Liver (tissue), 9 donors: ENCODE results near the gene IFT122. TPM values are rescaled to one million over a fixed set of nuclear protein-coding genes. Genes with fewer than 3 reads are reported as not detected.

ENCODE experiments used
- DNase-seq: peaks from one replicate; pipeline ENCODE4 v3.0.0-alpha.2; 2017; ENCODE audit warnings: low spot score
- H3K27ac ChIP-seq, 2 donors: one replicate each; pipeline ENCODE4 v1.7.0; 2013; ENCODE audit warnings: inconsistent platforms in 2 of 2, low read length in 2 of 2, control low read depth in 1 of 2, low read depth in 1 of 2, mild to moderate bottlenecking in 1 of 2
- H3K27me3 ChIP-seq, 4 donors: one replicate each; pipeline versions ENCODE4 v1.6.1 to v1.7.0; 2013; ENCODE audit warnings: low read length in 3 of 4, inconsistent platforms in 1 of 4, mild to moderate bottlenecking in 1 of 4, moderate library complexity in 1 of 4; ENCODE audit not compliant: control insufficient read depth in 4 of 4, insufficient read depth in 4 of 4
- H3K36me3 ChIP-seq, 4 donors: one replicate each; pipeline versions ENCODE4 v1.6.1 to v1.7.0; 2013; ENCODE audit warnings: low read length in 3 of 4, mild to moderate bottlenecking in 3 of 4, low read depth in 1 of 4, moderate library complexity in 1 of 4; ENCODE audit not compliant: control insufficient read depth in 4 of 4, insufficient read depth in 3 of 4
- H3K4me1 ChIP-seq, 4 donors: one replicate each; pipeline versions ENCODE4 v1.6.1 to v1.7.0; 2013; ENCODE audit warnings: low read length in 3 of 4, mild to moderate bottlenecking in 3 of 4, moderate library complexity in 1 of 4; ENCODE audit not compliant: control insufficient read depth in 4 of 4, insufficient read depth in 4 of 4
- H3K4me3 ChIP-seq, 3 donors: one replicate each; pipeline versions ENCODE4 v1.6.1 to v1.7.0; 2013; ENCODE audit warnings: low read length in 3 of 3, control low read depth in 1 of 3, low read depth in 1 of 3, mild to moderate bottlenecking in 1 of 3
- H3K9ac ChIP-seq, 2 donors: one replicate each; pipeline ENCODE4 v1.7.0; 2013; ENCODE audit warnings: low read length in 2 of 2, mild to moderate bottlenecking in 2 of 2, moderate library complexity in 2 of 2, control low read depth in 1 of 2, low read depth in 1 of 2
- H3K9me3 ChIP-seq, 4 donors: one replicate each; pipeline versions ENCODE4 v1.6.1 to v1.7.0; 2013; ENCODE audit warnings: low read length in 3 of 4; ENCODE audit not compliant: control insufficient read depth in 4 of 4
- ATF3 ChIP-seq: IDR thresholded peaks from 2 replicates; pipeline ENCODE4 v1.6.1; 2016; ENCODE audit warnings: antibody characterized with exemption
- CTCF ChIP-seq: fragments of 150-350 bp; IDR thresholded peaks from 2 replicates; pipeline ENCODE4 v1.5.1; 2017; ENCODE audit warnings: improper control_type of control experiment, low read depth, low read length; ENCODE audit not compliant: missing input control
- EGR1 ChIP-seq, 2 donors: IDR thresholded peaks; 2 replicates each; pipeline ENCODE4 v1.6.1; 2016 to 2018; ENCODE audit warnings: antibody characterized with exemption in 2 of 2, low read depth in 2 of 2
- FOXA2 ChIP-seq: IDR thresholded peaks from 2 replicates; pipeline ENCODE4 v1.6.1; 2016; ENCODE audit warnings: antibody characterized with exemption
- MAX ChIP-seq: IDR thresholded peaks from 2 replicates; pipeline ENCODE4 v1.6.1; 2016; ENCODE audit warnings: antibody characterized with exemption
- RAD21 ChIP-seq, 2 donors: IDR thresholded peaks; 2 replicates each; pipeline ENCODE4 v1.6.1; 2016; ENCODE audit warnings: antibody characterized with exemption in 2 of 2, mild to moderate bottlenecking in 2 of 2
- REST ChIP-seq: IDR thresholded peaks from 2 replicates; pipeline ENCODE4 v1.6.1; 2016; ENCODE audit warnings: antibody characterized with exemption, mild to moderate bottlenecking
- WGBS: extraction: QIAGEN DNeasy Blood & Tissue Kit; methylation state at CpG from one replicate; pipeline ENCODE4 v1.1.7; 2013; 5-methylcytosine and 5-hydroxymethylcytosine counted together
- polyA plus RNA-seq, 2 donors: library from polyadenylated mRNA; stranded (reverse) in 1 of 2; unstranded in 1 of 2; fragments of 200-250 nt in 1 of 2; fragments of >200 nt in 1 of 2; fragmentation: Nextera tagmentation in 1 of 2; extraction: Ambion mirVana in 1 of 2; gene quantifications; one replicate each; pipeline versions ENCODE4 v1.2.1 to v1.2.3, GENCODE V29; 2013 to 2015
- total RNA-seq, 2 donors: library from RNA; depleted of rRNA; stranded (reverse); fragments of >200 nt; gene quantifications; one replicate each; pipeline ENCODE4 v1.2.3, GENCODE V29; 2014
- donor health status: healthy.
- donor health status: healthy.
- donor health status: healthy.
- donor health status: healthy.
- donor health status: healthy.

The IFT122 gene
- total and polyA plus RNA-seq, 4 donors = 3.3 to 25.8 (median 10.6) TPM

- TF ChIP-seq RAD21 (IDR thresholded peaks at IDR 0.05) = no peak
- no peak for TF ChIP-seq CTCF
- no peak overlapping the region for H3K27ac ChIP-seq
- no peaks in the 10 kb centered on the region for H3K27me3 ChIP-seq
- H3K9me3 ChIP-seq = no peaks in the 10 kb centered on the region
- WGBS = 94% methylated on average over 5 of the region's 5 CpGs
- peaks cover 0 to 23% (median 7%) of the 10 kb centered on the region in 4 donors for H3K36me3 ChIP-seq
- no peak for DNase-seq
- H3K4me3 ChIP-seq = no peak overlapping the region
- H3K4me1 ChIP-seq = peaks cover 0 to 10% (median 6%) of the 10 kb centered on the region in 4 donors
- no peak overlapping the region for H3K9ac ChIP-seq
Observed at GRCh38 chr3:129504471-129505100, 64.6 kb downstream of the IFT122 start.

GRCh38 chr3:129505341-129505740 lies 65.3 kb downstream of the IFT122 start:
- DNase-seq = no peak
- Histone ChIP-seq H3K9ac (no peak overlapping the region), H3K4me1 (peaks cover 0 to 4% (median 0%) of the 10 kb centered on the region in 4 donors), H3K36me3 (peaks cover 0 to 23% (median 7%) of the 10 kb centered on the region in 4 donors), H3K4me3 (no peak overlapping the region), H3K27ac (no peak overlapping the region), H3K9me3 (no peaks in the 10 kb centered on the region), H3K27me3 (no peaks in the 10 kb centered on the region)
- no peak for TF ChIP-seq EGR1 (IDR thresholded peaks at IDR 0.05; ENCODE audit: low read depth in 2 of 2)
- no peak for TF ChIP-seq ATF3
- no peak for TF ChIP-seq MAX
- no peak for TF ChIP-seq CTCF
- no peak for TF ChIP-seq REST
- no peak for TF ChIP-seq FOXA2
- WGBS = 97% methylated on average over 6 of the region's 6 CpGs
